Stomach smooth muscle (tissue), 2 donors: ENCODE measurements around the gene USF1.
A peak's percentile ranks its signal among the peaks of the same experiment; 100 is the strongest.

ENCODE experiments used
- H3K27ac ChIP-seq: one replicate; pipeline ENCODE4 v1.7.0; 2013; ENCODE audit warnings: mild to moderate bottlenecking, low read length, inconsistent platforms
- H3K27me3 ChIP-seq, 2 donors: one replicate each; pipeline ENCODE4 v1.7.0; 2013; ENCODE audit warnings: low read length in 2 of 2; ENCODE audit not compliant: insufficient read depth in 2 of 2, control insufficient read depth in 1 of 2
- H3K36me3 ChIP-seq, 2 donors: one replicate each; pipeline ENCODE4 v1.7.0; 2013; ENCODE audit warnings: low read length in 2 of 2; ENCODE audit not compliant: control insufficient read depth in 2 of 2, insufficient read depth in 2 of 2
- H3K4me1 ChIP-seq: one replicate; pipeline ENCODE4 v1.7.0; 2013; ENCODE audit warnings: low read length; ENCODE audit not compliant: control insufficient read depth, insufficient read depth
- H3K4me3 ChIP-seq, 2 donors: one replicate each; pipeline ENCODE4 v1.7.0; 2013; ENCODE audit warnings: low read length in 2 of 2
- H3K9ac ChIP-seq, 2 donors: one replicate each; pipeline ENCODE4 v1.7.0; 2013; ENCODE audit warnings: low read length in 2 of 2, mild to moderate bottlenecking in 1 of 2
- H3K9me3 ChIP-seq, 2 donors: one replicate each; pipeline ENCODE4 v1.7.0; 2013; ENCODE audit warnings: low read length in 2 of 2; ENCODE audit not compliant: control insufficient read depth in 2 of 2
- donor health status: healthy.
- donor health status: Pancreatic carcinoma.

Gene USF1

GRCh38 chr1:161045736-161046604, at the start of gene USF1:
Gene USF1, minus strand, starts transcription at chr1:161045977. Its CDS starts 2,702 bp downstream, at chr1:161043275.
- peak within 1 kb of the TSS; percentile 96 for H3K27ac ChIP-seq
- H3K36me3 ChIP-seq, result peaks cover 21% of the 10 kb centered on the region in 2 donors
- peak within 1 kb of the TSS; percentile 93 to 95 for H3K9ac ChIP-seq
- H3K27me3 ChIP-seq, result no peaks in the 10 kb centered on the region
- no peaks in the 10 kb centered on the region for H3K9me3 ChIP-seq
- peak within 1 kb of the TSS; percentile 94 for H3K4me3 ChIP-seq
- H3K4me1 ChIP-seq, result peaks cover 13% of the 10 kb centered on the region

- Histone ChIP-seq H3K4me1 (peaks cover 18% of the 10 kb centered on the region), H3K36me3 (no peaks in the 10 kb centered on the region), H3K27ac (no peak overlapping the region), H3K4me3 (no peak overlapping the region), H3K9me3 (no peaks in the 10 kb centered on the region), H3K27me3 (no peaks in the 10 kb centered on the region), H3K9ac (no peak overlapping the region)
These were observed 49.5 kb upstream of the USF1 start for GRCh38 chr1:161095230-161095629.

GRCh38 chr1:161094481-161094880, 48.7 kb upstream of the USF1 start:
- no peak overlapping the region for H3K27ac ChIP-seq
- H3K27me3 ChIP-seq, result no peaks in the 10 kb centered on the region
- no peaks in the 10 kb centered on the region for H3K9me3 ChIP-seq
- no peak overlapping the region for H3K4me3 ChIP-seq
- no peaks in the 10 kb centered on the region for H3K36me3 ChIP-seq
- peaks cover 18% of the 10 kb centered on the region for H3K4me1 ChIP-seq
- no peak overlapping the region for H3K9ac ChIP-seq

- no peak overlapping the region for H3K27ac ChIP-seq
- H3K9ac ChIP-seq, result no peak overlapping the region
- H3K4me1 ChIP-seq, result peaks cover 9% of the 10 kb centered on the region
- H3K27me3 ChIP-seq, result no peaks in the 10 kb centered on the region
- H3K4me3 ChIP-seq, result no peak overlapping the region
- H3K9me3 ChIP-seq, result no peaks in the 10 kb centered on the region
- no peaks in the 10 kb centered on the region for H3K36me3 ChIP-seq
These were observed 46.8 kb upstream of the USF1 start for GRCh38 chr1:161092621-161093028.

GRCh38 chr1:161091796-161092507, 46.2 kb upstream of the USF1 start:
- H3K27ac ChIP-seq, result no peak overlapping the region
- H3K9me3 ChIP-seq, result no peaks in the 10 kb centered on the region
- H3K27me3 ChIP-seq, result no peaks in the 10 kb centered on the region
- H3K4me1 ChIP-seq, result peaks cover 2% of the 10 kb centered on the region
- H3K4me3 ChIP-seq, result no peak overlapping the region
- H3K36me3 ChIP-seq, result no peaks in the 10 kb centered on the region
- no peak overlapping the region for H3K9ac ChIP-seq

- H3K27ac ChIP-seq, result no peak overlapping the region
- no peaks in the 10 kb centered on the region for H3K27me3 ChIP-seq
- no peak overlapping the region for H3K4me3 ChIP-seq
- H3K9ac ChIP-seq, result no peak overlapping the region
- no peaks in the 10 kb centered on the region for H3K36me3 ChIP-seq
- H3K9me3 ChIP-seq, result no peaks in the 10 kb centered on the region
- H3K4me1 ChIP-seq, result no peaks in the 10 kb centered on the region
These were observed 45.3 kb upstream of the USF1 start for GRCh38 chr1:161091093-161091492.

GRCh38 chr1:161090617-161091016, 44.8 kb upstream of the USF1 start:
- Histone ChIP-seq H3K36me3 (no peaks in the 10 kb centered on the region), H3K27me3 (no peaks in the 10 kb centered on the region), H3K4me1 (no peaks in the 10 kb centered on the region), H3K9ac (no peak overlapping the region), H3K9me3 (no peaks in the 10 kb centered on the region), H3K27ac (no peak overlapping the region), H3K4me3 (no peak overlapping the region)

GRCh38 chr1:161089938-161090337, 44.2 kb upstream of the USF1 start:
- Histone ChIP-seq H3K27me3 (no peaks in the 10 kb centered on the region), H3K27ac (no peak overlapping the region)

GRCh38 chr1:161089251-161089924, 43.6 kb upstream of the USF1 start, which contains the start of gene NECTIN4:
Gene NECTIN4, minus strand, starts transcription at chr1:161089558. Its CDS starts 262 bp downstream, at chr1:161089296.
- Histone ChIP-seq H3K36me3 (no peaks in the 10 kb centered on the region), H3K4me3 (no peak within 1 kb of the TSS), H3K27ac (no peak within 1 kb of the TSS), H3K9me3 (no peaks in the 10 kb centered on the region), H3K27me3 (no peaks in the 10 kb centered on the region), H3K4me1 (no peaks in the 10 kb centered on the region), H3K9ac (no peak within 1 kb of the TSS)

More at GRCh38 chr1:161089938-161090337, 44.2 kb upstream of the USF1 start:
- H3K36me3 ChIP-seq, result no peaks in the 10 kb centered on the region
- H3K9ac ChIP-seq, result no peak overlapping the region
- no peaks in the 10 kb centered on the region for H3K9me3 ChIP-seq
- H3K4me1 ChIP-seq, result no peaks in the 10 kb centered on the region
- no peak overlapping the region for H3K4me3 ChIP-seq

- Histone ChIP-seq H3K9ac (no peak overlapping the region), H3K27me3 (no peaks in the 10 kb centered on the region), H3K27ac (no peak overlapping the region), H3K4me3 (no peak overlapping the region), H3K4me1 (no peaks in the 10 kb centered on the region), H3K9me3 (no peaks in the 10 kb centered on the region), H3K36me3 (no peaks in the 10 kb centered on the region)
These were observed 42.9 kb upstream of the USF1 start for GRCh38 chr1:161088587-161089110.
